Measurements from ENCODE around the gene CEP112.

The CEP112 gene

DNA sequence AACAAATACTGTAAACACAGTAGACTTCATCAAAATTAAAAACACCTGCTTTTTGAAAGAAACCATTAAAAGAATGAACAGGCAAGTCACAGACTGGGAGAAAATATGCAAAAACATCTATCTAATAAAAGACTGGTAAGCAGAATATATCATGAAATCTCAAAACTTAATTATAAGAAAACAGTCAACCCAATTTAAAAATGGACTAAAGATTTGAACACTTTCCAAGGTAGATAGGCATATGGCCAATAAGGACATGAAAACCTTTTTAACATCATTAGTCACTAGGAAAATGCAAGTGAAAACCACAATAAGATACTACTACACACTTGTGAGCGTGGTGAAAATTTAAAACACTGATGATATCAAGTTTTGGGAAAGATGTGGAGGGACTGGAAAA is 218.7 kb downstream of the CEP112 start:
- no peak for DNase-seq
- no peaks in the 10 kb centered on the region for H3K9me3 ChIP-seq
- H3K27me3 ChIP-seq, result peaks cover 18% of the 10 kb centered on the region
- no peak overlapping the region for H3K4me3 ChIP-seq (ENCODE audit: low read depth, low read length)
- H3K36me3 ChIP-seq, result no peaks in the 10 kb centered on the region
- TF ChIP-seq CTCF (IDR thresholded peaks at IDR 0.05; ENCODE audit: low read depth, low read length), result no peak
- no peaks in the 10 kb centered on the region for H3K4me1 ChIP-seq

DNA sequence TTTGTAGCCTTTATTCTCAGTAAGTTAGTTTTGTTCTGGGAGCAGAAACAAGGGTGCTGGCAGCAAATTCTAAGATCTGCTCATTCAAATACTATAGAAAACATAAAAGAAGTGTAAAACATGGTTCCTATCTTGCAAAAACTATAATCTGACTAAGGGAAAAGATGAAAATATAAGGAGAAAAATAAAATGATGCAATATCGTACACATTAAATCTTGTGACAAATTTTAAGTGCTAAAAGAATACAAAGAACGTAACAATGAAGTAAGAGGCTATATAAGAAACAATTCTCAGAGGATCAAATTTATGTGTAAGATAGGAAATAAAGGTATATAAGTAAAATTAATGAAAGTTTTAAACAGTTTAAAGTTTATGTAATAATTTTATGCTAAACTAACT is 224.6 kb downstream of the CEP112 start:
- H3K4me3 ChIP-seq (ENCODE audit: low read depth, low read length), result no peak overlapping the region
- no peaks in the 10 kb centered on the region for H3K36me3 ChIP-seq
- H3K4me1 ChIP-seq, result no peaks in the 10 kb centered on the region
- no peak for DNase-seq
- no peaks in the 10 kb centered on the region for H3K27me3 ChIP-seq
- no peaks in the 10 kb centered on the region for H3K9me3 ChIP-seq
- TF ChIP-seq CTCF (IDR thresholded peaks at IDR 0.05; ENCODE audit: low read depth, low read length), result no peak

DNA sequence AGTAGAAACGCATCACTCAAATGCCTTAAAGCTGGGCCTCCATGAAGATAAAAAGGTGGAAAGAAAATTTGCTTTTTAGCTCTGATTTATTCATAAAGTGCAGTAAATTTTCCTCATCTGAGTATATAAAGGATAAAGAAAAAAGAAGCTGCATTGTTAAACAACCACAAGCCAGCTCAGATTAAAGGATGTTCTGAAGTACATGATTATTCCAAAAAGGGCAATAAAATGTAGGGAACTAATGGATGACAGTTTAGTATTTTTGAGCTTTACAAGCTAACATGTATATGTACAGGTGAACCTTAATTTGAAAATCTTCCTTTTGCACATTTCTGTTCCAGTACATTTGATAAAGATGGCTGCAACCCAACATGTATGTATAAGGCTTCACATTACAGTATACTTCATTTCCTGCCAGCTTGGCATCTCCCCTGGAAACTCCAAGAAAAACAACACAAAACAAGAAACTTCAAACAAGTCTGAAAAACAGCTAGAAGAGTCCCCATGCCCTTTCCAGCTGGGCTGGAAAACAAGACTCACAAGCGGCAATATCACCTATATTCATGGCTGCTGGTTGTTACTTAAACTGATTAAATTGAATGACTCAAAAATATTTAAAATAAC is 225.7 kb downstream of the CEP112 start:
- Histone ChIP-seq H3K9me3 (no peaks in the 10 kb centered on the region), H3K27me3 (no peaks in the 10 kb centered on the region), H3K4me3 (ENCODE audit: low read depth, low read length) (no peak overlapping the region), H3K36me3 (no peaks in the 10 kb centered on the region), H3K4me1 (no peaks in the 10 kb centered on the region)
- TF ChIP-seq CTCF (IDR thresholded peaks at IDR 0.05; ENCODE audit: low read depth, low read length), result no peak
- no peak for DNase-seq

GRCh38 chr17:65963179-65963578 is 228.8 kb downstream of the CEP112 start:
- Histone ChIP-seq H3K4me1 (no peaks in the 10 kb centered on the region), H3K36me3 (no peaks in the 10 kb centered on the region), H3K27me3 (no peaks in the 10 kb centered on the region), H3K4me3 (ENCODE audit: low read depth, low read length) (no peak overlapping the region), H3K9me3 (no peaks in the 10 kb centered on the region)
- DNase-seq, result no peak
- no peak for TF ChIP-seq CTCF (IDR thresholded peaks at IDR 0.05; ENCODE audit: low read depth, low read length)

DNA sequence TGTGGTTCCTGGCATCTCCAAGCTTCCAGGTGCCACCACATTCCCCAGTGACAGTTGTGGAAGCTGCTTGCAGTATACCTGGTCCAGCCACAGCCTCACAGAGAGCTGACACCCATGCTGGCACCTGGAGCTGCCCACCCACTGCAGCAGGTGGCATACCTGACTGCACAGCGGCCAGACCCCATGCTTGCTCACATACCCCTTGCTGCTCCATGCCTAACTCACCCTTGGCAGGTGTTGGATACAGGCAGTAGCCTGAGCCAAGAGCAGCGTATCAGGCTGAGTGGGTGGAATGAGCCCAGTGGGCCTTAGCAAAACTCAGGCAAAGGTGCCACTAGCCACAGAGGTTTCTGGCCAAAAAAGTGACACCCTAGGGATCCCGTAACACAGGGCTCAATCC is 232.3 kb downstream of the CEP112 start:
- Histone ChIP-seq H3K36me3 (no peaks in the 10 kb centered on the region), H3K4me1 (no peaks in the 10 kb centered on the region), H3K9me3 (no peaks in the 10 kb centered on the region), H3K4me3 (ENCODE audit: low read depth, low read length) (no peak overlapping the region), H3K27me3 (no peaks in the 10 kb centered on the region)
- no peak for TF ChIP-seq CTCF (IDR thresholded peaks at IDR 0.05; ENCODE audit: low read depth, low read length)
- no peak for DNase-seq

- Histone ChIP-seq H3K9me3 (no peaks in the 10 kb centered on the region), H3K4me3 (ENCODE audit: low read depth, low read length) (no peak overlapping the region), H3K27me3 (no peaks in the 10 kb centered on the region), H3K4me1 (no peaks in the 10 kb centered on the region), H3K36me3 (no peaks in the 10 kb centered on the region)
- TF ChIP-seq CTCF (IDR thresholded peaks at IDR 0.05; ENCODE audit: low read depth, low read length), result no peak
- DNase-seq, result no peak
Observed at GRCh38 chr17:65956814-65957213, 235.1 kb downstream of the CEP112 start.

Data from BE2C (cell line).